Fibroblast of the conjunctiva (primary cell): ENCODE results near the gene KRTAP9-2.
"Not testable (repeated sequence)": the region's sequence is repeated elsewhere in the genome, so short reads cannot be mapped to it uniquely, and the experiment has no call there.

Experiments used
- DNase-seq: peaks from one replicate; pipeline ENCODE4 v3.0.0-alpha.2; 2010; ENCODE audit warnings: low read depth

The KRTAP9-2 gene

GRCh38 chr17:41237116-41237515, 10.7 kb downstream of the KRTAP9-2 start:
- DNase-seq: not testable (repeated sequence)

GRCh38 chr17:41237949-41238437, 11.5 kb downstream of the KRTAP9-2 start, which contains the start of gene KRTAP9-8:
Gene KRTAP9-8, plus strand, starts transcription at chr17:41237999. Its CDS starts 53 bp downstream, at chr17:41238052.
- DNase-seq: not testable (repeated sequence)

- DNase-seq: not testable (repeated sequence)
Observed at GRCh38 chr17:41246995-41247787, 20.7 kb downstream of the KRTAP9-2 start.

- DNase-seq: not testable (repeated sequence)
Observed at GRCh38 chr17:41249637-41250240, 23.3 kb downstream of the KRTAP9-2 start, which contains the start of gene KRTAP9-4. Gene KRTAP9-4, plus strand, starts transcription at chr17:41249687. Its CDS starts 34 bp downstream, at chr17:41249721.

- no peak for DNase-seq
Observed at GRCh38 chr17:41251261-41251660, 24.8 kb downstream of the KRTAP9-2 start.

GRCh38 chr17:41254861-41255260, 28.4 kb downstream of the KRTAP9-2 start:
- DNase-seq: no peak

GRCh38 chr17:41255381-41256290, 29.2 kb downstream of the KRTAP9-2 start, which contains the start of gene KRTAP9-9:
Gene KRTAP9-9, plus strand, starts transcription at chr17:41255384.
- not testable (repeated sequence) for DNase-seq

GRCh38 chr17:41256291-41256685, 29.8 kb downstream of the KRTAP9-2 start:
- no peak for DNase-seq

- no peak for DNase-seq
Observed at GRCh38 chr17:41258406-41258805, 32.0 kb downstream of the KRTAP9-2 start.

- no peak for DNase-seq
Observed at GRCh38 chr17:41263212-41263611, 36.8 kb downstream of the KRTAP9-2 start.

- no peak for DNase-seq
Observed at GRCh38 chr17:41264599-41264998, 38.2 kb downstream of the KRTAP9-2 start.

GRCh38 chr17:41265078-41265477, 38.6 kb downstream of the KRTAP9-2 start, which contains the start of gene KRTAP9-6:
Gene KRTAP9-6, plus strand, starts transcription at chr17:41265378. Its CDS starts 0 bp downstream, at chr17:41265378.
- no peak for DNase-seq

- no peak for DNase-seq
Observed at GRCh38 chr17:41267711-41268110, 41.3 kb downstream of the KRTAP9-2 start.

- DNase-seq: not testable (repeated sequence)
Observed at GRCh38 chr17:41271323-41271722, 44.9 kb downstream of the KRTAP9-2 start.

- no peak for DNase-seq
Observed at GRCh38 chr17:41271858-41272257, 45.4 kb downstream of the KRTAP9-2 start.

- DNase-seq: not testable (repeated sequence)
Observed at GRCh38 chr17:41275648-41276190, 49.3 kb downstream of the KRTAP9-2 start, which contains the start of gene KRTAP9-7. Gene KRTAP9-7, plus strand, starts transcription at chr17:41275698. Its CDS starts 0 bp downstream, at chr17:41275698.
